ENCODE data around the gene SOBP.
"Not testable (repeated sequence)": the region's sequence is repeated elsewhere in the genome, so short reads cannot be mapped to it uniquely, and the experiment has no call there.

The SOBP gene

GRCh38 chr6:107488174-107488874 is 1.6 kb upstream of the SOBP start:
- FAIRE-seq = no peak

- no peak for FAIRE-seq
These were observed 862 bp upstream of the SOBP start for GRCh38 chr6:107488875-107489635.

- FAIRE-seq = no peak
These were observed 735 bp downstream of the SOBP start for GRCh38 chr6:107490566-107491137.

- FAIRE-seq = no peak
These were observed 1.3 kb downstream of the SOBP start for GRCh38 chr6:107491138-107491609.

- FAIRE-seq = no peak
These were observed 2.1 kb downstream of the SOBP start for GRCh38 chr6:107491760-107492660.

GRCh38 chr6:107493158-107494057 is 3.5 kb downstream of the SOBP start:
- no peak for FAIRE-seq

- FAIRE-seq = no peak
These were observed 5.3 kb downstream of the SOBP start for GRCh38 chr6:107495196-107495643.

GRCh38 chr6:107495971-107496370 is 6.1 kb downstream of the SOBP start:
- no peak for FAIRE-seq

GRCh38 chr6:107496892-107497684 is 7.2 kb downstream of the SOBP start:
- FAIRE-seq = no peak

GRCh38 chr6:107504270-107505026 is 14.5 kb downstream of the SOBP start:
- no peak for FAIRE-seq

GRCh38 chr6:107506145-107506544 is 16.2 kb downstream of the SOBP start:
- no peak for FAIRE-seq

- no peak for FAIRE-seq
These were observed 19.6 kb downstream of the SOBP start for GRCh38 chr6:107509506-107509905.

- no peak for FAIRE-seq
These were observed 20.2 kb downstream of the SOBP start for GRCh38 chr6:107510108-107510507.

- no peak for FAIRE-seq
These were observed 21.6 kb downstream of the SOBP start for GRCh38 chr6:107511511-107511993.

GRCh38 chr6:107513214-107513613 is 23.3 kb downstream of the SOBP start:
- FAIRE-seq = no peak

- FAIRE-seq = no peak
These were observed 26.0 kb downstream of the SOBP start for GRCh38 chr6:107515955-107516354.

- no peak for FAIRE-seq
These were observed 27.4 kb downstream of the SOBP start for GRCh38 chr6:107517274-107517673.

- FAIRE-seq = not testable (repeated sequence)
These were observed 29.3 kb downstream of the SOBP start for GRCh38 chr6:107519224-107519623.

GRCh38 chr6:107520706-107521105 is 30.8 kb downstream of the SOBP start:
- not testable (repeated sequence) for FAIRE-seq
